GM13977 (cell line): ENCODE results near the gene TXNDC5.

Experiments used
- DNase-seq: peaks from one replicate; pipeline ENCODE4 v3.0.0; 2012; ENCODE audit warnings: low spot score
- CTCF ChIP-seq: IDR thresholded peaks from 2 replicates; pipeline ENCODE4 v1.5.1; 2012; ENCODE audit warnings: mild to moderate bottlenecking, control low read depth; ENCODE audit not compliant: insufficient read depth; ENCODE audit errors: extremely low read depth, missing control alignments
- in situ Hi-C: fragments of 300-500 bp; cut with MboI; formaldehyde crosslinking; loops from one replicate; pipeline ENCODE4 v1.12.0; 2022; ENCODE audit warnings: low sequenced_read_pairs, low pct_unique_long_range_greater_than_20kb, mixed read lengths, inconsistent platforms; ENCODE audit not compliant: unreplicated experiment

TXNDC5 gene

GRCh38 chr6:7879579-7879978 is 31.0 kb downstream of the TXNDC5 start:
- TF ChIP-seq CTCF = no peak
- in situ Hi-C loops = no loop called here
- no peak for DNase-seq

GRCh38 chr6:7879043-7879442 is 31.5 kb downstream of the TXNDC5 start:
- no peak for DNase-seq
- in situ Hi-C loops = no loop called here
- TF ChIP-seq CTCF = no peak

- no peak for DNase-seq
- TF ChIP-seq CTCF = no peak
- in situ Hi-C loops = no loop called here
Measured at GRCh38 chr6:7878401-7878964, 32.1 kb downstream of the TXNDC5 start.

GRCh38 chr6:7868926-7869325 is 41.7 kb downstream of the TXNDC5 start:
- TF ChIP-seq CTCF = no peak
- in situ Hi-C loops = no loop called here
- no peak for DNase-seq

- no peak for TF ChIP-seq CTCF
- in situ Hi-C loops = no loop called here
- no peak for DNase-seq
Measured at GRCh38 chr6:7866526-7866925, 44.1 kb downstream of the TXNDC5 start.

- TF ChIP-seq CTCF = no peak
- in situ Hi-C loops = no loop called here
Measured at GRCh38 chr6:7865781-7866180, 44.8 kb downstream of the TXNDC5 start.

GRCh38 chr6:7859591-7859990 is 51.0 kb downstream of the TXNDC5 start:
- in situ Hi-C loops = no loop called here
- no peak for TF ChIP-seq CTCF
- no peak for DNase-seq

More at GRCh38 chr6:7865781-7866180, 44.8 kb downstream of the TXNDC5 start:
- no peak for DNase-seq
